ENCODE measurements around the gene SLC44A4.
"Not testable (repeated sequence)": the region's sequence is repeated elsewhere in the genome, so short reads cannot be mapped to it uniquely, and the experiment has no call there.

The SLC44A4 gene

GRCh38 chr6:31878726-31879125 is at the start of gene SLC44A4:
Gene SLC44A4, minus strand, starts transcription at chr6:31878997. Its CDS starts 17 bp downstream, at chr6:31878980.
- DNase-seq (ENCODE audit: low spot score): no peak

- no peak for DNase-seq (ENCODE audit: low spot score)
These were observed 49.8 kb upstream of the SLC44A4 start for GRCh38 chr6:31928672-31928939.

GRCh38 chr6:31927863-31928671 is 49.3 kb upstream of the SLC44A4 start:
- no peak for DNase-seq (ENCODE audit: low spot score)

- no peak for DNase-seq (ENCODE audit: low spot score)
These were observed 48.6 kb upstream of the SLC44A4 start, which contains the start of gene C2 for GRCh38 chr6:31927242-31927862. Gene C2, plus strand, starts transcription at chr6:31927717. Its CDS starts 36 bp downstream, at chr6:31927753.

GRCh38 chr6:31922942-31923341 is 44.1 kb upstream of the SLC44A4 start:
- no peak for DNase-seq (ENCODE audit: low spot score)

GRCh38 chr6:31920811-31921210 is 42.0 kb upstream of the SLC44A4 start:
- no peak for DNase-seq (ENCODE audit: low spot score)

- DNase-seq (ENCODE audit: low spot score): no peak
These were observed 41.0 kb upstream of the SLC44A4 start for GRCh38 chr6:31919624-31920303.

- no peak for DNase-seq (ENCODE audit: low spot score)
These were observed 39.4 kb upstream of the SLC44A4 start for GRCh38 chr6:31918069-31918720.

GRCh38 chr6:31915756-31916155 is 37.0 kb upstream of the SLC44A4 start:
- no peak for DNase-seq (ENCODE audit: low spot score)

GRCh38 chr6:31915351-31915750 is 36.6 kb upstream of the SLC44A4 start:
- no peak for DNase-seq (ENCODE audit: low spot score)

- DNase-seq (ENCODE audit: low spot score): no peak
These were observed 33.2 kb upstream of the SLC44A4 start for GRCh38 chr6:31911826-31912585.

- not testable (repeated sequence) for DNase-seq (ENCODE audit: low spot score)
These were observed 30.5 kb upstream of the SLC44A4 start for GRCh38 chr6:31909298-31909697.

GRCh38 chr6:31908791-31909190 is 30.0 kb upstream of the SLC44A4 start:
- no peak for DNase-seq (ENCODE audit: low spot score)

GRCh38 chr6:31908255-31908654 is 29.5 kb upstream of the SLC44A4 start:
- not testable (repeated sequence) for DNase-seq (ENCODE audit: low spot score)

- no peak for DNase-seq (ENCODE audit: low spot score)
These were observed 28.5 kb upstream of the SLC44A4 start for GRCh38 chr6:31907158-31907813.

GRCh38 chr6:31906727-31907126 is 27.9 kb upstream of the SLC44A4 start:
- DNase-seq (ENCODE audit: low spot score): not testable (repeated sequence)

- DNase-seq (ENCODE audit: low spot score): no peak
These were observed 27.3 kb upstream of the SLC44A4 start for GRCh38 chr6:31906122-31906521.

- DNase-seq (ENCODE audit: low spot score): no peak
These were observed 26.2 kb upstream of the SLC44A4 start for GRCh38 chr6:31905041-31905440.

GRCh38 chr6:31903957-31904356 is 25.2 kb upstream of the SLC44A4 start:
- no peak for DNase-seq (ENCODE audit: low spot score)

- peak; percentile 48 for DNase-seq (ENCODE audit: low spot score)
These were observed 23.3 kb upstream of the SLC44A4 start, which contains the start of gene ZBTB12 for GRCh38 chr6:31901953-31902643. Gene ZBTB12, minus strand, starts transcription at chr6:31902086. Its CDS starts 781 bp downstream, at chr6:31901305.
